ENCODE measurements around the gene SRRD.
A peak's percentile ranks its signal among the peaks of the same experiment; 100 is the strongest.
"Not testable (repeated sequence)": the region's sequence is repeated elsewhere in the genome, so short reads cannot be mapped to it uniquely, and the experiment has no call there.

SRRD gene

GRCh38 chr22:26517429-26517828 lies 33.8 kb downstream of the SRRD start:
- Mint-ChIP-seq H3K4me1 (peaks cover 11% of the 10 kb centered on the region), H3K9me3 (no peaks in the 10 kb centered on the region), H3K4me3 (no peak overlapping the region), H3K36me3 (ENCODE audit: insufficient read depth) (peaks cover 11% of the 10 kb centered on the region), H3K27ac (ENCODE audit: low read depth) (no peak overlapping the region), H3K27me3 (no peaks in the 10 kb centered on the region)
- ATAC-seq (replicated peaks; ENCODE audit: extremely low read depth, poor library complexity, severe bottlenecking) (no peak), DNase-seq (ENCODE audit: low spot score in 2 of 2) (no peak)

DNA sequence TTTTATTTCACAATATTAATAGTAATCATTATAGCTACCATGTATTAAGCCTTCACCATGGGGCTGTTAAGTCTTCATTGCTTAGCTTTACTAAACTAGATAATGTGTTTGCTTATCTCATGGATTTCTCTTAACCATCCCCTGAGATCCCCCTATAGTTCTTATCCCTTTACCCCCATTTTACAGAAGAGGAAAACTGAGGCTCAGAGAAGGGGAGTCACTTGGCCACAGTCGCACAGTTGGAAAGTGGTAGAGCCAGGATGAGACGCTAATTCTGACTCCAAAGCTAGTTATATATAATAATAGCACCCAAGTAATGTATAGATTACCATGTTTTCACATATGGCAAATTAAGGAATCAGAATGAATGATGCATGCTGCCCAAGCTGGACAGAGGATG lies 38.3 kb downstream of the SRRD start:
- Mint-ChIP-seq H3K27me3 (no peaks in the 10 kb centered on the region), H3K4me1 (no peaks in the 10 kb centered on the region), H3K4me3 (no peak overlapping the region), H3K9me3 (no peaks in the 10 kb centered on the region), H3K36me3 (ENCODE audit: insufficient read depth) (peaks cover 36% of the 10 kb centered on the region), H3K27ac (ENCODE audit: low read depth) (no peak overlapping the region)
- DNase-seq (ENCODE audit: low spot score in 2 of 2) (no peak), ATAC-seq (replicated peaks; ENCODE audit: extremely low read depth, poor library complexity, severe bottlenecking) (no peak)

DNA sequence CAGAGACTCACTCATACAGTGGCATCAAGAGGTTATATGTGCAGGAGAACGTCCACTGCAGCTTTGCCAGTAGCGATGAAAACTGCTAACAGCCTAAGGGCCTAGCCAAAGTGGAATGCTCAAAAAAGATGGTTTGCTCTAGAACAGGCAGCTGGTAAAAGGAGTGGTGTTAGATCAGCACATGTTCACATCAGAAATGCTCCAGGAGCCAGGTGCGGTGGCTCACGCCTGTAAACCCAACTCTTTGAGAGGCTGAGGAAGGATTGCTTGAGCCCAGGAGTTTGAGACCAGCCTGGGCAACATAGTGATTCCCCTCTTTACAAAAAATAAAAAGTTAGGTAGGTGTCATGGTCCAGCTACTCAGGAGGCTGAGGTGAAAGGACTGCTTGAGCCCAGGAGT lies 38.9 kb downstream of the SRRD start:
- no peak for ATAC-seq (replicated peaks; ENCODE audit: extremely low read depth, poor library complexity, severe bottlenecking)
- DNase-seq (ENCODE audit: low spot score in 2 of 2) = no peak
- Mint-ChIP-seq H3K36me3 (ENCODE audit: insufficient read depth) (peaks cover 36% of the 10 kb centered on the region), H3K9me3 (no peaks in the 10 kb centered on the region), H3K27ac (ENCODE audit: low read depth) (no peak overlapping the region), H3K27me3 (no peaks in the 10 kb centered on the region), H3K4me1 (no peaks in the 10 kb centered on the region), H3K4me3 (no peak overlapping the region)

GRCh38 chr22:26524870-26525269 lies 41.2 kb downstream of the SRRD start:
- Mint-ChIP-seq H3K36me3 (ENCODE audit: insufficient read depth) (peaks cover 50% of the 10 kb centered on the region), H3K9me3 (no peaks in the 10 kb centered on the region), H3K4me1 (no peaks in the 10 kb centered on the region), H3K27ac (ENCODE audit: low read depth) (no peak overlapping the region), H3K4me3 (no peak overlapping the region), H3K27me3 (no peaks in the 10 kb centered on the region)
- DNase-seq (ENCODE audit: low spot score in 2 of 2) = no peak
- ATAC-seq (replicated peaks; ENCODE audit: extremely low read depth, poor library complexity, severe bottlenecking) = no peak

DNA sequence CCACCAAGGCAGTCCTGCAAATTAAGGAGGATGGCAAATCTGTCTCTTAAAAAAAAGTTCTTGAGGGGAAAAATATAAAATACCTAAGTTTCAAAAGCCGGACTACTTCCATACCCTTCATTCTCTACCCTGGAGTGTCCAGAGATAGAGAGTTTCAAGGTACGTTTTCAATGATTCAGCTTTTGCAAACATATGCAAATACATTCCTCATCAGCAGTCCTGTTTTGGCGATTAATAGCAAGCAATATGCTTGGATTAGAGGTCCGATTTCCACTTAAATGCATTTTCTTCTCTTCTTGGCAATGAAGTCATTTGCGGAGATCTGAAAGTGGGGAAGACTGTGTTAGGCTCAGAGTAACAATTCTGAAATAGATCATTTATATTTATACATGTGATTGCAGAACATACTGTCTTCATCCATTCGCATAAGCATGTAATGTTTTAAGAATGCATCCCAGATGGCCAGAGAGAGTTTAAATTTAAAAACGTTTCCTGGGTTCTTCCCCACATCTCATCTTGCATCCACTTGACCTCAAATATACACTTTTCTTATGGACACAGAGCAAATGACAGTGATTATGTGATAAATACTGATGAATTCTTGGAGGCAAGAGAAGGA lies 42.4 kb downstream of the SRRD start:
- Mint-ChIP-seq H3K27ac (ENCODE audit: low read depth) (peak overlapping the region; percentile 41), H3K36me3 (ENCODE audit: insufficient read depth) (peaks cover 61% of the 10 kb centered on the region), H3K9me3 (no peaks in the 10 kb centered on the region), H3K4me1 (no peaks in the 10 kb centered on the region), H3K4me3 (no peak overlapping the region), H3K27me3 (no peaks in the 10 kb centered on the region)
- DNase-seq (ENCODE audit: low spot score in 2 of 2) (no peak), ATAC-seq (replicated peaks; ENCODE audit: extremely low read depth, poor library complexity, severe bottlenecking) (no peak)

DNA sequence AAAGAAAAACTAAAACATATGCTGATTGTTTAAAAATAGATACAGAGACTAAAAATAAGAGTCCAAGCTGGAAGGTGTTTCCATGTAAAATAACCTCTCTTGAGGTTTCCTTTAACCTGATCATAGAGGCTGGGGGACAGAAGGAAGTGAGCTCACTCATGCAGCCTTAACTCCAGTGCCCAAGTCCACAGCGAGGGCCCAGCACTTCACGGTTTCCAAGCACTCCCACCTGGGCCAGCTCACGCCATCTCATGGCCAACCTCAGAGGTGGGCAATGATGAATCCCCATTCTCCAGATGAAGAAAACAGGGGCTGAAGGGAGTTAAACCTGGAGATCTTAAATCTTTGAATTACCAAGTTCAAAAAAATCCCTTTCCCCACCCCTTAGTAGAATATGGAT lies 43.5 kb downstream of the SRRD start:
- Mint-ChIP-seq H3K4me1 (no peaks in the 10 kb centered on the region), H3K9me3 (no peaks in the 10 kb centered on the region), H3K4me3 (no peak overlapping the region), H3K27ac (ENCODE audit: low read depth) (no peak overlapping the region), H3K27me3 (no peaks in the 10 kb centered on the region), H3K36me3 (ENCODE audit: insufficient read depth) (peaks cover 67% of the 10 kb centered on the region)
- no peak for ATAC-seq (replicated peaks; ENCODE audit: extremely low read depth, poor library complexity, severe bottlenecking)
- no peak for DNase-seq (ENCODE audit: low spot score in 2 of 2)

DNA sequence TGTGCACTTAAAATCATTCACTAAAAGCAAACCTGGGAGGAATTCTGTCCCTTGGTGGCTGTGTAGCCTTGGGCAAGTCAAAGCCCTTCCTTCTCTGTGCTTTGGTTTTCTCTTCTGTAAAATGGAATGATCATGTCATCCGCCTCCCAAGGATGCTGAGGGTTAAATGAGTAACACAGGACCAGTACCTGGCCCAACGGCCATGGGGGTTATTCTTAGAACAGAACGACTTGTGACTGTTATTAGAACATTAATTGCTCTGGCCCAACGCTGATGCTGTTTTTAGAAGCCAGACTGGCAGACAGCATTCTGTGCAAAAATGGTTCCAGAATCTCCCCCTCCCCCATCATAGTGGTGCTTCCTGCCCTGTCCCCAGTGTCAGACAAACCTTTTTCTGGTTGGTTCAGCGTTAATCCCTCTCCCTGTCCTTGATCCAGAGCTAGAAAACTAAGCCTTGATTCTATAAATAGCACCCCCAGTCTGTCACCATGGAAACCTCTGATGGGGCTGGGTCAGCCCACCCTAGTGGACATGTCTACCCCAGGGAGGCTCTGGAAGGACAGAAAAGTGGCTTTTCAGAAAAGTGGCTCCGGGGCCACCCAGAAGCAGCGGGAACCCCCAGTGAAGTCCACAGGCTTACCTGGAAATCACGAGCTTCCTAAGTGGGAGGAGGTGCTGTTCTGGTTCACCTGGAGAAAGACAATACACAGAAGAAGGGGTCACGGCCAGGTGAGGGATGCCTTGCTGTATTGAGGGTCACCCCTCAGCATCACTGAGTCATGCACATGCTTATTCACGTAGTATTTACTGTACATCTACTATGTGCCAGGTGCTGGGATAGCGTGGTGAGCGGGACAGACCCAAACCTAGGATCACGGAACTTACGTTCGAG lies 44.1 kb downstream of the SRRD start:
- no peak overlapping the region for H3K4me3 Mint-ChIP-seq
- no peaks in the 10 kb centered on the region for H3K27me3 Mint-ChIP-seq
- no peaks in the 10 kb centered on the region for H3K4me1 Mint-ChIP-seq
- DNase-seq (ENCODE audit: low spot score in 2 of 2) = no peak
- no peaks in the 10 kb centered on the region for H3K9me3 Mint-ChIP-seq
- ATAC-seq (replicated peaks; ENCODE audit: extremely low read depth, poor library complexity, severe bottlenecking) = no peak
- H3K36me3 Mint-ChIP-seq (ENCODE audit: insufficient read depth) = peaks cover 70% of the 10 kb centered on the region
- peak overlapping the region; percentile 41 for H3K27ac Mint-ChIP-seq (ENCODE audit: low read depth)

DNA sequence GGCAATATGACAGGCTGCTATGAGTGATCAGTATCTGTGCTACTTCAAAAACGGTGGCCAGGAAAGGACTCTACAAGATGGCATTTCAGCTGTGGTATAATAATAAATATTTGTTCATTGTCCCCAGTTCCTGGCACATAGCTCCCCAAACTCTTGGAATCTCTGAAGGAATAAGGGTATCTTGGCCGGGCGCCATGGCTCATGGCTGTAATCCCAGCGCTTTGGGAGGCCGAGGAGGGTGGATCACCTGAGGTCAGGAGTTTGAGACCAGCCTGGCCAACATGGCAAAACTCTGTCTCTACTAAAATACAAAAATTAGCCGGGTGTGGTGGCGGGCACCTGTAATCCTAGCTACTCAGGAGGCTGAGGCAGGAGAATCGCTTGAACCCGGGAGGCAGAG lies 44.8 kb downstream of the SRRD start:
- not testable (repeated sequence) for ATAC-seq (replicated peaks; ENCODE audit: extremely low read depth, poor library complexity, severe bottlenecking); DNase-seq (ENCODE audit: low spot score in 2 of 2); H3K9me3 Mint-ChIP-seq; H3K4me1 Mint-ChIP-seq; H3K4me3 Mint-ChIP-seq; H3K27ac Mint-ChIP-seq (ENCODE audit: low read depth); H3K27me3 Mint-ChIP-seq
- H3K36me3 Mint-ChIP-seq (ENCODE audit: insufficient read depth) = peaks cover 72% of the 10 kb centered on the region

DNA sequence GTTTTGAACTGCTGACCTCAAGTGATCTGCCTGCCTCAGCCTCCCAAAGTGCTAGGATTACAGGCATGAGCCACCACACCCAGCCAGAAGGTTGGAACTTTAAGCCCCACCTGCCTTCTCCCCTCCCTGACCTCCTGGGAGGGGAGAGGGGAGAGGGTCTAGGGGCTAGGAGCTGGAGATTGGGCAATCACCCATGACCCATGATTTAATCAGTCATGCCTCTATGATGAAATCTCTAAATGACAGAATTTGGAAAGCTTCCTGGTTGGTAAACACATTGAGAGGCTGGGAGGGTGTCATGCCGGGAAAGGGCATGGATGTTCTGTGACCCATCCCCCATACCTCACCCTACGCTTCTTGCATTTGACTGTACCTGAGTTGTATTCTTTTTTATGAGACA lies 45.7 kb downstream of the SRRD start:
- no peak for DNase-seq (ENCODE audit: low spot score in 2 of 2)
- H3K36me3 Mint-ChIP-seq (ENCODE audit: insufficient read depth) = peaks cover 71% of the 10 kb centered on the region

DNA sequence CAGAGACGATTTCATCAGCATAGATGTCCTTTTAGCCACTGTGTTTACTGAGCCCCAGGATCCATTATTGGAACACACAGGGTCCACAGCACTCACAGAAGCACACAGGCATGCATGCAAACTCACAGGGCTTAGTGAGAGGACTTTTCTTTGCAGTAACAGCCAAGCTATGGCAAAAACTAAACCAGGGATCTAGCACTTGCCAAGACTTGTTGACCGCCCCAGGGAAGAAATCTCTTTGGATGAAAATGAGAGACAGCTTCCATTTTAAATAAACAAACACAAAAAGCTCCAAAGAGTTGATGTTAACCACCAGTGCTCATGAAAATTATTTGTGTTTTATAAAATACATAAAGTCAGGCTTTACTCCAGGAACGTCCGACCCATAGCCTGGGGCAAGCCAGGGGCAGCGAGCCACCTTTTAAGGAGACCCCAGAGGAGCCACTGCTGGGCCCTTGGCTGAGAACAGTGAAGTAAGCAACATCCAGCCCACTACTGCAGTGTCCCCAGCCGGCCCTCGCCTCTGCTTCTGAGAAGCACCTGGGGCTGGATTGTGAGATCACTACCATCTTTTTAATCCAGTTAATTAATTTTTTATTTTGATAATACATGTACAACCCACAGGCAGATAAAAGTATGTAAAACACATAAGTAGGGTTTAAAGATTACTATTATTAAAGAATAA lies 50.6 kb downstream of the SRRD start:
- no peak for ATAC-seq (replicated peaks; ENCODE audit: extremely low read depth, poor library complexity, severe bottlenecking)
- Mint-ChIP-seq H3K36me3 (ENCODE audit: insufficient read depth) (peaks cover 69% of the 10 kb centered on the region), H3K9me3 (no peaks in the 10 kb centered on the region)

More for the DNA sequence above, 45.7 kb downstream of the SRRD start:
- peaks cover 4% of the 10 kb centered on the region for H3K4me1 Mint-ChIP-seq
- ATAC-seq (replicated peaks; ENCODE audit: extremely low read depth, poor library complexity, severe bottlenecking) = no peak
- no peaks in the 10 kb centered on the region for H3K9me3 Mint-ChIP-seq
- no peaks in the 10 kb centered on the region for H3K27me3 Mint-ChIP-seq
- H3K27ac Mint-ChIP-seq (ENCODE audit: low read depth) = no peak overlapping the region
- H3K4me3 Mint-ChIP-seq = no peak overlapping the region

DNA sequence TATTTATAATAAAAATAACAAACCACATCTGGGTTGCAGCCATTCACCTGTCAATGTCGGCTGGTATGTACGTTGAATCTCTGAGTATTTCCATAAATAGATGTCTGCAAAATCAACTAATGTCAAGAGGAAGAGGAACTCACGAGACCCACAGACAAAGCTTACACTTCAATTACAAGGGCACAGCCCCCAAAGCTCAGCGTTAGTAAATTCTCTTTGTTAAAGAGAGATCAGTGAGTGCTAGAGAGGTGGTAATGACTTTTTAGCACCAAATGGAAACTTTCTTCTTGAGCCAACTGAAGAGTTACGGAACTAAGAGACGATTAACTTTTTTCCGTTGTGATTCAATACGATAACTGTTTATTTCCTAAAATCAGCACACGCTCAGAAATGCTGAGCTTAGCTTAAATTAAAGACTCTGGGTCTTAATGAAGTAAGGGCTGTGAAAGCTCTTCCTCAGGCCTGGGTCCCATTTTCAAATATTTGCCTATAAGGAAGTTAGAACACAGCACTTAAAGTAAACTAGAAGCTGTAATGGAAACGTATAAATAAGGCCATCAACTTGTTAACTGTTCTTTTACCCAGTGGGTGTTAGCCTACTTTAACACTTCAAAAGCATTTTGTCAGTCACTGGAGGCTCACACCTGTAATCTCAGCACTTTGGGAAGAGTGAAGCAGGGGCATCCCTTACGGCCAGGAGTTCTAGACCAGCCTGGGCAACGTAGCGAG lies 51.4 kb downstream of the SRRD start:
- peaks cover 71% of the 10 kb centered on the region for H3K36me3 Mint-ChIP-seq (ENCODE audit: insufficient read depth)
- peaks cover 31% of the 10 kb centered on the region for H3K4me1 Mint-ChIP-seq
- no peaks in the 10 kb centered on the region for H3K9me3 Mint-ChIP-seq
- no peak overlapping the region for H3K4me3 Mint-ChIP-seq
- no peak for DNase-seq (ENCODE audit: low spot score in 2 of 2)
- no peak for ATAC-seq (replicated peaks; ENCODE audit: extremely low read depth, poor library complexity, severe bottlenecking)
- H3K27ac Mint-ChIP-seq (ENCODE audit: low read depth) = peak overlapping the region; percentile 38
- H3K27me3 Mint-ChIP-seq = no peaks in the 10 kb centered on the region

More for the DNA sequence above, 50.6 kb downstream of the SRRD start:
- Mint-ChIP-seq H3K4me3 (no peak overlapping the region), H3K4me1 (peaks cover 30% of the 10 kb centered on the region), H3K27ac (ENCODE audit: low read depth) (no peak overlapping the region), H3K27me3 (no peaks in the 10 kb centered on the region)
- DNase-seq (ENCODE audit: low spot score in 2 of 2) = no peak

GRCh38 chr22:26535603-26535908 lies 51.9 kb downstream of the SRRD start:
- peak overlapping the region; percentile 38 for H3K27ac Mint-ChIP-seq (ENCODE audit: low read depth)

More at GRCh38 chr22:26535603-26535908, 51.9 kb downstream of the SRRD start:
- H3K27me3 Mint-ChIP-seq = no peaks in the 10 kb centered on the region
- peaks cover 31% of the 10 kb centered on the region for H3K4me1 Mint-ChIP-seq
- H3K36me3 Mint-ChIP-seq (ENCODE audit: insufficient read depth) = peaks cover 69% of the 10 kb centered on the region
- DNase-seq (ENCODE audit: low spot score in 2 of 2) (no peak), ATAC-seq (replicated peaks; ENCODE audit: extremely low read depth, poor library complexity, severe bottlenecking) (no peak)
- no peaks in the 10 kb centered on the region for H3K9me3 Mint-ChIP-seq
- no peak overlapping the region for H3K4me3 Mint-ChIP-seq
